H1 (cell line): Measurements from ENCODE around the gene RASSF3. TPM values are rescaled to one million over a fixed set of nuclear protein-coding genes. Genes with fewer than 3 reads are reported as not detected.

Source experiments
- CTCF ChIA-PET: fragments of 300-600 bp; sonication (Branson Sonifier 250); formaldehyde crosslinking; loops from one replicate; lab custom pipeline; 2021; ENCODE audit not compliant: partially characterized antibody; lab: Charles Lee
- POLR2A ChIA-PET: fragments of 300-600 bp; sonication (Branson Sonifier 250); formaldehyde crosslinking; loops from one replicate; lab custom pipeline; 2021; ENCODE audit warnings: inconsistent platforms; ENCODE audit not compliant: partially characterized antibody; lab: Charles Lee
- DNase-seq, 2 experiments: peaks; one replicate each; pipeline versions ENCODE4 v3.0.0 to v3.0.0-alpha.2; 2010 to 2022; ENCODE audit warnings: low spot score in 2 of 2, low read depth in 1 of 2, mixed read lengths in 1 of 2
- FAIRE-seq: peaks from 2 replicates; lab custom pipeline; 2011; peaks lifted over from hg19 to GRCh38; lab: Jason Lieb, UNC
- H2AFZ ChIP-seq: 2 replicates; pipeline ENCODE4 v1.8.1; 2012; ENCODE audit warnings: low read length, inconsistent platforms
- H2AK5ac ChIP-seq: 2 replicates; pipeline ENCODE4 v1.6.1; 2013; ENCODE audit warnings: low read depth, low read length
- H2BK120ac ChIP-seq: replicated peaks from 2 replicates; pipeline ENCODE3; 2013; ENCODE audit warnings: low read depth, low read length, inconsistent platforms
- H2BK12ac ChIP-seq: 2 replicates; pipeline ENCODE4 v1.6.1; 2013; ENCODE audit warnings: low read depth, low read length
- H2BK15ac ChIP-seq: 2 replicates; pipeline ENCODE4 v1.6.1; 2013; ENCODE audit warnings: low read length
- H2BK20ac ChIP-seq: 2 replicates; pipeline ENCODE4 v1.6.1; 2013; ENCODE audit warnings: low read length
- H2BK5ac ChIP-seq: 2 replicates; pipeline ENCODE4 v1.6.1; 2013; ENCODE audit warnings: low read depth, low read length
- H3K14ac ChIP-seq: 2 replicates; pipeline ENCODE4 v1.6.1; 2013; ENCODE audit warnings: inconsistent platforms; ENCODE audit not compliant: insufficient read length
- H3K18ac ChIP-seq: 2 replicates; pipeline ENCODE4 v1.6.1; 2013; ENCODE audit warnings: low read length; ENCODE audit errors: extremely low read depth
- H3K23ac ChIP-seq: 2 replicates; pipeline ENCODE4 v1.6.1; 2013; ENCODE audit warnings: inconsistent platforms; ENCODE audit not compliant: insufficient read length
- H3K23me2 ChIP-seq: 2 replicates; pipeline ENCODE4 v1.6.1; 2013; ENCODE audit warnings: low read depth, low read length
- H3K27ac ChIP-seq: 2 replicates; pipeline ENCODE4 v1.6.1; 2011; ENCODE audit warnings: low read depth, low read length, inconsistent platforms
- H3K27me3 ChIP-seq, 4 experiments: replicated peaks in 1 of 4; 1 replicate in 1 of 4; 2 replicates in 3 of 4; pipeline versions ENCODE4 v1.6.1 to v1.8.1; 2011 to 2013; ENCODE audit warnings: low read length in 3 of 4, mild to moderate bottlenecking in 3 of 4, inconsistent platforms in 2 of 4, mixed read lengths in 2 of 4, moderate library complexity in 1 of 4; ENCODE audit not compliant: control insufficient read depth in 3 of 4, insufficient read depth in 3 of 4; ENCODE audit errors: extremely low read depth in 1 of 4
- H3K36me3 ChIP-seq, 4 experiments: 2 replicates each; pipeline versions ENCODE4 v1.6.1 to v1.8.1; 2011 to 2013; ENCODE audit warnings: mild to moderate bottlenecking in 4 of 4, low read length in 3 of 4, moderate library complexity in 2 of 4, control low read depth in 1 of 4, inconsistent platforms in 1 of 4; ENCODE audit not compliant: insufficient read depth in 4 of 4, control insufficient read depth in 2 of 4
- H3K4ac ChIP-seq: replicated peaks from 2 replicates; pipeline ENCODE3; 2013; ENCODE audit warnings: low read length, low read depth, mixed read lengths, inconsistent platforms; ENCODE audit not compliant: insufficient read length
- H3K4me1 ChIP-seq, 4 experiments: replicated peaks in 1 of 4; 1 replicate in 1 of 4; 2 replicates in 3 of 4; pipeline versions ENCODE4 v1.6.1 to v1.8.1; 2011 to 2013; ENCODE audit warnings: low read length in 3 of 4, inconsistent platforms in 2 of 4, mixed read lengths in 1 of 4; ENCODE audit not compliant: insufficient read depth in 4 of 4, control insufficient read depth in 3 of 4
- H3K4me2 ChIP-seq, 2 experiments: 2 replicates each; pipeline versions ENCODE4 v1.6.1 to v1.8.1; 2011 to 2013; ENCODE audit warnings: low read depth in 2 of 2, low read length in 2 of 2, control low read depth in 1 of 2, inconsistent platforms in 1 of 2, mild to moderate bottlenecking in 1 of 2; ENCODE audit not compliant: insufficient read depth in 1 of 2
- H3K4me3 ChIP-seq, 4 experiments: fragments of 200-600, 300-600 bp in 1 of 4; sonication (generic), shearing (Covaris generic), sonication (Bioruptor Twin) in 1 of 4; 2 replicates each; pipeline versions ENCODE4 v1.5.1 to v1.8.1; 2011 to 2016; ENCODE audit warnings: low read length in 4 of 4, low read depth in 3 of 4, control low read depth in 2 of 4, inconsistent platforms in 2 of 4, mild to moderate bottlenecking in 2 of 4, mixed read lengths in 1 of 4, moderate library complexity in 1 of 4; ENCODE audit not compliant: insufficient read depth in 2 of 4; ENCODE audit errors: extremely low read depth in 1 of 4
- H3K56ac ChIP-seq: replicated peaks from 2 replicates; pipeline ENCODE3; 2013; ENCODE audit warnings: low read depth, mild to moderate bottlenecking, mixed read lengths, low read length, inconsistent platforms; ENCODE audit not compliant: insufficient read length
- H3K79me1 ChIP-seq: 2 replicates; pipeline ENCODE4 v1.6.1; 2013; ENCODE audit warnings: low read depth, low read length, control low read depth
- H3K79me2 ChIP-seq, 2 experiments: 2 replicates each; pipeline versions ENCODE4 v1.6.1 to v1.8.1; 2012 to 2013; ENCODE audit warnings: low read length in 2 of 2, mild to moderate bottlenecking in 2 of 2, inconsistent platforms in 1 of 2; ENCODE audit not compliant: insufficient read depth in 2 of 2, control insufficient read depth in 1 of 2
- H3K9ac ChIP-seq, 4 experiments: replicated peaks in 1 of 4; 1 replicate in 1 of 4; 2 replicates in 3 of 4; pipeline versions ENCODE4 v1.6.1 to v1.8.1; 2011 to 2013; ENCODE audit warnings: low read depth in 3 of 4, low read length in 3 of 4, control low read depth in 2 of 4, mild to moderate bottlenecking in 2 of 4, moderate library complexity in 2 of 4, inconsistent platforms in 1 of 4; ENCODE audit errors: extremely low read depth in 1 of 4
- H3K9me3 ChIP-seq, 2 experiments: 2 replicates each; pipeline versions ENCODE4 v1.6.1 to v1.8.1; 2012 to 2013; ENCODE audit warnings: mild to moderate bottlenecking in 2 of 2, moderate library complexity in 2 of 2, control low read depth in 1 of 2, inconsistent platforms in 1 of 2, low read depth in 1 of 2, low read length in 1 of 2, mixed read lengths in 1 of 2; ENCODE audit not compliant: insufficient read depth in 2 of 2
- H4K20me1 ChIP-seq, 2 experiments: replicated peaks in 1 of 2; 2 replicates each; pipeline versions ENCODE3 to v1.8.1; 2011 to 2013; ENCODE audit warnings: inconsistent platforms in 2 of 2, low read length in 2 of 2, mild to moderate bottlenecking in 1 of 2; ENCODE audit not compliant: insufficient read depth in 2 of 2, control insufficient read depth in 1 of 2
- H4K5ac ChIP-seq: 2 replicates; pipeline ENCODE4 v1.6.1; 2013; ENCODE audit warnings: low read length, low read depth, mixed read lengths, inconsistent platforms; ENCODE audit not compliant: insufficient read length
- H4K8ac ChIP-seq: 2 replicates; pipeline ENCODE4 v1.8.0; 2013; ENCODE audit warnings: mild to moderate bottlenecking, moderate library complexity, low read length, inconsistent platforms; ENCODE audit not compliant: insufficient read depth; ENCODE audit errors: extremely low read depth
- H4K91ac ChIP-seq: replicated peaks from 2 replicates; pipeline ENCODE3; 2013; ENCODE audit warnings: low read length, mixed read lengths, inconsistent platforms; ENCODE audit not compliant: insufficient read length
- KDM4A ChIP-seq: IDR thresholded peaks from one replicate; pipeline ENCODE4 v1.7.1; 2012; ENCODE audit warnings: low read depth, mild to moderate bottlenecking, moderate library complexity, low read length, inconsistent platforms; ENCODE audit not compliant: severe bottlenecking
- RBBP5 ChIP-seq: IDR thresholded peaks from 2 replicates; pipeline ENCODE4 v1.7.1; 2012; ENCODE audit warnings: low read depth, mild to moderate bottlenecking, inconsistent platforms, low read length, moderate library complexity, borderline replicate concordance
- SUZ12 ChIP-seq: fragments of 200-600 bp; sonication (generic); IDR thresholded peaks from 2 replicates; pipeline ENCODE4 v1.6.1; 2012; ENCODE audit warnings: mild to moderate bottlenecking, inconsistent platforms, low read length, moderate library complexity, mixed read lengths
- polyA plus RNA-seq, 7 experiments: library from polyadenylated mRNA; depleted of rRNA in 3 of 7; stranded (reverse) in 5 of 7; unstranded in 2 of 7; fragments of >200 nt in 5 of 7; fragments of 200-250 nt in 2 of 7; gene quantifications; 1 replicate in 5 of 7; 2 replicates in 1 of 7; 4 replicates in 1 of 7; pipeline versions ENCODE4 v1.2.1 to v1.2.3, GENCODE V29; 2011 to 2013; ENCODE audit warnings: missing spikeins in 2 of 7, mixed read lengths in 2 of 7
- total RNA-seq: library from RNA; stranded (reverse); fragmentation: NEBNext Ultra II Directional; extraction: Animal tissue kit (Norgen Biotek cat#: 25700); gene quantifications from 2 replicates; pipeline ENCODE4 v1.2.1, GENCODE V29; 2021

The RASSF3 gene
- total and polyA plus RNA-seq, 2 of the 8 experiments (the other 6 are each of a cell fraction or from before 2014, with no cell fraction given): 19.1 to 64.3 TPM

GRCh38 chr12:64733857-64734256 lies 123.6 kb downstream of the RASSF3 start (continued):
- TF ChIP-seq KDM4A: no peak
- TF ChIP-seq, all 59 proteins: peak for 0

GRCh38 chr12:64735442-64735841 lies 125.1 kb downstream of the RASSF3 start:
- H2AFZ ChIP-seq: no peak overlapping the region
- H2BK120ac ChIP-seq: no peak overlapping the region
- H3K56ac ChIP-seq: no peak overlapping the region
- no peaks in the 10 kb centered on the region for H3K9me3 ChIP-seq
- H2BK12ac ChIP-seq: no peak overlapping the region
- H3K79me2 ChIP-seq: no peaks in the 10 kb centered on the region
- no peaks in the 10 kb centered on the region for H3K27me3 ChIP-seq
- ChIA-PET POLR2A (no interaction called here), CTCF (interaction anchor here (0.8 to 1.2 kb wide), 3 partner anchors 11 to 186 kb away, joined by 3 to 5 read pairs (median 3); no protein-coding TSS in a partner anchor)
- H3K23ac ChIP-seq: no peak overlapping the region
- DNase-seq: no peak
- H2AK5ac ChIP-seq: no peak overlapping the region
- H3K36me3 ChIP-seq: peaks cover 7 to 49% (median 21%) of the 10 kb centered on the region in 4 experiments
- H3K79me1 ChIP-seq: no peaks in the 10 kb centered on the region
- no peak overlapping the region for H3K4ac ChIP-seq
- no peak overlapping the region for H4K91ac ChIP-seq
- peaks cover 2% of the 10 kb centered on the region in 2 experiments for H4K20me1 ChIP-seq
- no peak overlapping the region for H2BK5ac ChIP-seq
- no peak overlapping the region for H2BK15ac ChIP-seq
- H3K4me2 ChIP-seq: no peak overlapping the region
- no peak overlapping the region for H3K14ac ChIP-seq
- H3K18ac ChIP-seq: no peak overlapping the region
- H3K9ac ChIP-seq: no peak overlapping the region
- no peak overlapping the region for H4K8ac ChIP-seq
- H3K23me2 ChIP-seq: no peaks in the 10 kb centered on the region
- H2BK20ac ChIP-seq: no peak overlapping the region
- no peaks in the 10 kb centered on the region for H3K4me1 ChIP-seq
- no peak overlapping the region for H4K5ac ChIP-seq
- no peak overlapping the region for H3K4me3 ChIP-seq
- no peak for FAIRE-seq
- no peak overlapping the region for H3K27ac ChIP-seq
- TF ChIP-seq SUZ12 (no peak), RBBP5 (no peak), KDM4A (no peak)
